ENCODE results near the gene TTC9.

TTC9 gene

DNA sequence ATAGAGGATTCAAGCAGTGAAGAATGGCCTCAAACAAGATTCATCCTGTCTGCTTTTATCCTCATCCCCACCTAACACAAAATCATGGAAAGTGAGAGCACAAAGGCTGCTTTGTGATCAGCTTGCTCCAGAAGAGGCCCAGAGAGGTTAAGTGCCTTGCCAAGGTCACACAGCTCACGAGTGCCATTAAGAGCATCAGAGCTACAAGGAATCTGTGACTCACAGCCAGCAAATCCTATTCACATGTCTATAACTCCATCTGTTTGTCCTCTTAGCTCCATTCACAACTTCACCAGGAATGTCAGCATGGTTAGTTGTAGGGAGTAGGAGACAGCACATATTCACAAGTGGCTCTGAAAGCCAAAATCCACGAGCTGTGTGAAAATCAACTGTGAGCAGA is 79.8 kb downstream of the TTC9 start:
- H3K27me3 ChIP-seq (ENCODE audit: insufficient read depth, low read length, poor library complexity) = no peaks in the 10 kb centered on the region
- no peaks in the 10 kb centered on the region for H3K9me3 ChIP-seq (ENCODE audit: insufficient read depth, low read length, severe bottlenecking)
- H3K79me2 ChIP-seq (ENCODE audit: insufficient read depth, low read length) = no peaks in the 10 kb centered on the region
- H4K20me1 ChIP-seq (ENCODE audit: insufficient read depth, low read length) = no peaks in the 10 kb centered on the region
- DNase-seq = no peak
- no peak overlapping the region for H3K4me3 ChIP-seq (ENCODE audit: low read depth in 1 of 2, low read length in 2 of 2)
- TF ChIP-seq, protein P1, sequence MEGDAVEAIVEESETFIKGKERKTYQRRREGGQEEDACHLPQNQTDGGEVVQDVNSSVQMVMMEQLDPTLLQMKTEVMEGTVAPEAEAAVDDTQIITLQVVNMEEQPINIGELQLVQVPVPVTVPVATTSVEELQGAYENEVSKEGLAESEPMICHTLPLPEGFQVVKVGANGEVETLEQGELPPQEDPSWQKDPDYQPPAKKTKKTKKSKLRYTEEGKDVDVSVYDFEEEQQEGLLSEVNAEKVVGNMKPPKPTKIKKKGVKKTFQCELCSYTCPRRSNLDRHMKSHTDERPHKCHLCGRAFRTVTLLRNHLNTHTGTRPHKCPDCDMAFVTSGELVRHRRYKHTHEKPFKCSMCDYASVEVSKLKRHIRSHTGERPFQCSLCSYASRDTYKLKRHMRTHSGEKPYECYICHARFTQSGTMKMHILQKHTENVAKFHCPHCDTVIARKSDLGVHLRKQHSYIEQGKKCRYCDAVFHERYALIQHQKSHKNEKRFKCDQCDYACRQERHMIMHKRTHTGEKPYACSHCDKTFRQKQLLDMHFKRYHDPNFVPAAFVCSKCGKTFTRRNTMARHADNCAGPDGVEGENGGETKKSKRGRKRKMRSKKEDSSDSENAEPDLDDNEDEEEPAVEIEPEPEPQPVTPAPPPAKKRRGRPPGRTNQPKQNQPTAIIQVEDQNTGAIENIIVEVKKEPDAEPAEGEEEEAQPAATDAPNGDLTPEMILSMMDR (IDR thresholded peaks at IDR 0.05; ENCODE audit: borderline replicate concordance, extremely low read depth, low read length, poor library complexity, severe bottlenecking) = no peak
- TF ChIP-seq EZH2 (IDR thresholded peaks at IDR 0.05; ENCODE audit: borderline replicate concordance, low read depth, low read length, severe bottlenecking) = no peak
- no peak overlapping the region for H3K27ac ChIP-seq (ENCODE audit: low read length)
- no peak for ATAC-seq (ENCODE audit: insufficient read depth, low read depth)
- H3K9ac ChIP-seq (ENCODE audit: low read depth, low read length) = no peak overlapping the region
- H3K36me3 ChIP-seq (ENCODE audit: insufficient read depth, low read length) = no peaks in the 10 kb centered on the region
- no peak overlapping the region for H2AFZ ChIP-seq (ENCODE audit: low read depth, low read length)
- H3K4me2 ChIP-seq (ENCODE audit: insufficient read depth, low read length) = no peak overlapping the region
- H3K4me1 ChIP-seq (ENCODE audit: insufficient read depth, low read length) = no peaks in the 10 kb centered on the region

DNA sequence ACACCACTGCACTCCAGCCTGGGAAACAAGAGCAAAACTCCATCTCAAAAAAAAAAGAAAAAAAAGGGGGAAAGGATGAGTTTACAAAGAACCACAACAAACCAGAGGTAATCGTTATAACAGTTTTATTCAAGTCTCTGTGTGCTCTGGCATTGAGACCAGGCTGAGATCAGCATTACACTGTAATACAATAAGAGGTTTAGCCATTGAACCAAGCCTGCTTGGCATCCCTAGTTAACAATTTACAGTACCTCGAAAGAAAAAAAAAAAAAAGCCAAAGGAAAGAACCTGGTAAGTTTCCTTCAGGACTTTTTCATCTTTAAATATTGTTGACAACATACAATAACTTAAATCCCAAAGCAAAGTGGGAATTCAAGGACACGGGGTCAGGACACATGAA is 80.7 kb downstream of the TTC9 start:
- no peak for ATAC-seq (ENCODE audit: insufficient read depth, low read depth)
- Histone ChIP-seq H2AFZ (ENCODE audit: low read depth, low read length) (no peak overlapping the region), H3K4me3 (ENCODE audit: low read depth in 1 of 2, low read length in 2 of 2) (no peak overlapping the region), H3K27me3 (ENCODE audit: insufficient read depth, low read length, poor library complexity) (no peaks in the 10 kb centered on the region), H3K9me3 (ENCODE audit: insufficient read depth, low read length, severe bottlenecking) (no peaks in the 10 kb centered on the region), H3K79me2 (ENCODE audit: insufficient read depth, low read length) (no peaks in the 10 kb centered on the region), H3K36me3 (ENCODE audit: insufficient read depth, low read length) (no peaks in the 10 kb centered on the region), H3K27ac (ENCODE audit: low read length) (no peak overlapping the region), H3K4me2 (ENCODE audit: insufficient read depth, low read length) (no peak overlapping the region), H3K9ac (ENCODE audit: low read depth, low read length) (no peak overlapping the region), H3K4me1 (ENCODE audit: insufficient read depth, low read length) (no peaks in the 10 kb centered on the region), H4K20me1 (ENCODE audit: insufficient read depth, low read length) (no peaks in the 10 kb centered on the region)
- TF ChIP-seq, protein P1 (IDR thresholded peaks at IDR 0.05; ENCODE audit: borderline replicate concordance, extremely low read depth, low read length, poor library complexity, severe bottlenecking) = no peak
- TF ChIP-seq EZH2 (IDR thresholded peaks at IDR 0.05; ENCODE audit: borderline replicate concordance, low read depth, low read length, severe bottlenecking) = no peak
- no peak for DNase-seq

DNA sequence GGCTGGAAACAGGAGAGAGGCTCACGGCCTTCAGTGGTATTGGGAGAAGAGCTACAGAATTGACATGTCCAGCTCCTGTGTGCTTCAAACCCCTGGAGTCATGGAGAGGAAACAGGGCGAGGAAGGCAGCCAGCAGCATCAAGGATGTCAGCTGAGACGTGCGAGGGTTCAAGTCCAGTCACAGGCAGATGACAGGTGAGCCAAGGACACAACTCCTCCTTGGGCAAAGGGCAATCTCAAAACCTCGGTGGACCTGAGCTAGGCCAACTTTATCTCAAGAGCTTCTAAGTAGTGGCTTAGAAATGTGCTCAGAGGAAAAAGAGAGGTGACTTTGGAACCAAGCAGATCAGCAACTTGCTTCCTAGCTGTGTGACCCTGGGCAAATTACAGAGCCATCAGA is 81.6 kb downstream of the TTC9 start:
- no peak overlapping the region for H3K27ac ChIP-seq (ENCODE audit: low read length)
- no peaks in the 10 kb centered on the region for H3K27me3 ChIP-seq (ENCODE audit: insufficient read depth, low read length, poor library complexity)
- no peaks in the 10 kb centered on the region for H3K36me3 ChIP-seq (ENCODE audit: insufficient read depth, low read length)
- H3K4me3 ChIP-seq (ENCODE audit: low read depth in 1 of 2, low read length in 2 of 2) = no peak overlapping the region
- no peaks in the 10 kb centered on the region for H3K4me1 ChIP-seq (ENCODE audit: insufficient read depth, low read length)
- ATAC-seq (ENCODE audit: insufficient read depth, low read depth) = no peak
- H3K9me3 ChIP-seq (ENCODE audit: insufficient read depth, low read length, severe bottlenecking) = no peaks in the 10 kb centered on the region
- DNase-seq = no peak
- no peaks in the 10 kb centered on the region for H3K79me2 ChIP-seq (ENCODE audit: insufficient read depth, low read length)
- H2AFZ ChIP-seq (ENCODE audit: low read depth, low read length) = no peak overlapping the region
- TF ChIP-seq EZH2 (IDR thresholded peaks at IDR 0.05; ENCODE audit: borderline replicate concordance, low read depth, low read length, severe bottlenecking) = no peak
- TF ChIP-seq, protein P1 (IDR thresholded peaks at IDR 0.05; ENCODE audit: borderline replicate concordance, extremely low read depth, low read length, poor library complexity, severe bottlenecking) = no peak
- H3K9ac ChIP-seq (ENCODE audit: low read depth, low read length) = no peak overlapping the region
- H3K4me2 ChIP-seq (ENCODE audit: insufficient read depth, low read length) = no peak overlapping the region
- H4K20me1 ChIP-seq (ENCODE audit: insufficient read depth, low read length) = no peaks in the 10 kb centered on the region

DNA sequence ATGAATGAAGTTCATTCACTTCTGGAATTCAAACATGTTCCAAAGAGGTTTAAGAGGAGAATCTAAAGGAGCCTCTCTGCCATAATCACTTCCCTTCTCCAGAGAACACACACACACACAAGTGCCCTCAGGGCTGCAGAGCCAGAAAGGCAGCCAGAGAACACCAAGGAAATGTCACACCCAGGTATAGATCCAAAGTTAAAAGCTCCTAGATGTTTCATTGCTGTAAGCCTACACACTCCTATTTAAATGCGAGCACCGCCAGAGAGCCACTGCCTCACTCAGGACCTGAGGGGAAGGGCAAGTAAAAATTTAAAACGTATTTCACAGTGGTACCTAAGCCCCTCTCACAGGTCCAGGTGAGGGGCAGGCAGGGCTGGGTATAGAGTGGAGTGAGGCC is 82.4 kb downstream of the TTC9 start:
- no peaks in the 10 kb centered on the region for H3K9me3 ChIP-seq (ENCODE audit: insufficient read depth, low read length, severe bottlenecking)
- no peaks in the 10 kb centered on the region for H3K4me1 ChIP-seq (ENCODE audit: insufficient read depth, low read length)
- no peak for DNase-seq
- no peaks in the 10 kb centered on the region for H4K20me1 ChIP-seq (ENCODE audit: insufficient read depth, low read length)
- TF ChIP-seq, protein P1 (IDR thresholded peaks at IDR 0.05; ENCODE audit: borderline replicate concordance, extremely low read depth, low read length, poor library complexity, severe bottlenecking) = no peak
- TF ChIP-seq EZH2 (IDR thresholded peaks at IDR 0.05; ENCODE audit: borderline replicate concordance, low read depth, low read length, severe bottlenecking) = no peak
- H3K4me3 ChIP-seq (ENCODE audit: low read depth in 1 of 2, low read length in 2 of 2) = no peak overlapping the region
- no peak for ATAC-seq (ENCODE audit: insufficient read depth, low read depth)
- H3K36me3 ChIP-seq (ENCODE audit: insufficient read depth, low read length) = no peaks in the 10 kb centered on the region
- no peak overlapping the region for H2AFZ ChIP-seq (ENCODE audit: low read depth, low read length)
- H3K27ac ChIP-seq (ENCODE audit: low read length) = no peak overlapping the region
- no peaks in the 10 kb centered on the region for H3K27me3 ChIP-seq (ENCODE audit: insufficient read depth, low read length, poor library complexity)
- H3K9ac ChIP-seq (ENCODE audit: low read depth, low read length) = no peak overlapping the region
- H3K4me2 ChIP-seq (ENCODE audit: insufficient read depth, low read length) = no peak overlapping the region
- H3K79me2 ChIP-seq (ENCODE audit: insufficient read depth, low read length) = no peaks in the 10 kb centered on the region
